ENCODE data around the gene RSPO4. TPM values are rescaled to one million over a fixed set of nuclear protein-coding genes. Genes with fewer than 3 reads are reported as not detected.

Gene RSPO4
- total and polyA plus RNA-seq, 2 experiments from 2014 or later = 2.8 to 4.5 TPM

DNA sequence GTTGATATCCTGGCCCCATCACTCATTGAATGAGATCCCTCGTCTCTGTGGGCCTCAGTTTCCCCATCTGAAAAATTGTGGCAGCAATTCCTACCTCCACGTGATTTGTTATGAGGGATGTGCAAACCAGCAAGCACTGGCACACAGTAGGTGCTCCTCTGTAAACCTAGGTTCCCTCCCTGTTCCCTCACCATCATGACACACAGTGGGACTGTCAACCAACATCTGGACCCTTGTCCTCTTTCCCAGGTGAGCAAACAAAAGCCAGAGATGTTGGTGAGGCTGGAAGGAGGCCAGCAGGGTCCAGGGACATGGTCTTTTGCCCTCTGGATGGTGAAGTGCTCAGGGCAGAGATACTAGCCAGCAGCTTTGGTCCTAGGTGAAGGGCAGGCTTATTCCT is 26.1 kb downstream of the RSPO4 start (continued):
- TF ChIP-seq, protein P1, sequence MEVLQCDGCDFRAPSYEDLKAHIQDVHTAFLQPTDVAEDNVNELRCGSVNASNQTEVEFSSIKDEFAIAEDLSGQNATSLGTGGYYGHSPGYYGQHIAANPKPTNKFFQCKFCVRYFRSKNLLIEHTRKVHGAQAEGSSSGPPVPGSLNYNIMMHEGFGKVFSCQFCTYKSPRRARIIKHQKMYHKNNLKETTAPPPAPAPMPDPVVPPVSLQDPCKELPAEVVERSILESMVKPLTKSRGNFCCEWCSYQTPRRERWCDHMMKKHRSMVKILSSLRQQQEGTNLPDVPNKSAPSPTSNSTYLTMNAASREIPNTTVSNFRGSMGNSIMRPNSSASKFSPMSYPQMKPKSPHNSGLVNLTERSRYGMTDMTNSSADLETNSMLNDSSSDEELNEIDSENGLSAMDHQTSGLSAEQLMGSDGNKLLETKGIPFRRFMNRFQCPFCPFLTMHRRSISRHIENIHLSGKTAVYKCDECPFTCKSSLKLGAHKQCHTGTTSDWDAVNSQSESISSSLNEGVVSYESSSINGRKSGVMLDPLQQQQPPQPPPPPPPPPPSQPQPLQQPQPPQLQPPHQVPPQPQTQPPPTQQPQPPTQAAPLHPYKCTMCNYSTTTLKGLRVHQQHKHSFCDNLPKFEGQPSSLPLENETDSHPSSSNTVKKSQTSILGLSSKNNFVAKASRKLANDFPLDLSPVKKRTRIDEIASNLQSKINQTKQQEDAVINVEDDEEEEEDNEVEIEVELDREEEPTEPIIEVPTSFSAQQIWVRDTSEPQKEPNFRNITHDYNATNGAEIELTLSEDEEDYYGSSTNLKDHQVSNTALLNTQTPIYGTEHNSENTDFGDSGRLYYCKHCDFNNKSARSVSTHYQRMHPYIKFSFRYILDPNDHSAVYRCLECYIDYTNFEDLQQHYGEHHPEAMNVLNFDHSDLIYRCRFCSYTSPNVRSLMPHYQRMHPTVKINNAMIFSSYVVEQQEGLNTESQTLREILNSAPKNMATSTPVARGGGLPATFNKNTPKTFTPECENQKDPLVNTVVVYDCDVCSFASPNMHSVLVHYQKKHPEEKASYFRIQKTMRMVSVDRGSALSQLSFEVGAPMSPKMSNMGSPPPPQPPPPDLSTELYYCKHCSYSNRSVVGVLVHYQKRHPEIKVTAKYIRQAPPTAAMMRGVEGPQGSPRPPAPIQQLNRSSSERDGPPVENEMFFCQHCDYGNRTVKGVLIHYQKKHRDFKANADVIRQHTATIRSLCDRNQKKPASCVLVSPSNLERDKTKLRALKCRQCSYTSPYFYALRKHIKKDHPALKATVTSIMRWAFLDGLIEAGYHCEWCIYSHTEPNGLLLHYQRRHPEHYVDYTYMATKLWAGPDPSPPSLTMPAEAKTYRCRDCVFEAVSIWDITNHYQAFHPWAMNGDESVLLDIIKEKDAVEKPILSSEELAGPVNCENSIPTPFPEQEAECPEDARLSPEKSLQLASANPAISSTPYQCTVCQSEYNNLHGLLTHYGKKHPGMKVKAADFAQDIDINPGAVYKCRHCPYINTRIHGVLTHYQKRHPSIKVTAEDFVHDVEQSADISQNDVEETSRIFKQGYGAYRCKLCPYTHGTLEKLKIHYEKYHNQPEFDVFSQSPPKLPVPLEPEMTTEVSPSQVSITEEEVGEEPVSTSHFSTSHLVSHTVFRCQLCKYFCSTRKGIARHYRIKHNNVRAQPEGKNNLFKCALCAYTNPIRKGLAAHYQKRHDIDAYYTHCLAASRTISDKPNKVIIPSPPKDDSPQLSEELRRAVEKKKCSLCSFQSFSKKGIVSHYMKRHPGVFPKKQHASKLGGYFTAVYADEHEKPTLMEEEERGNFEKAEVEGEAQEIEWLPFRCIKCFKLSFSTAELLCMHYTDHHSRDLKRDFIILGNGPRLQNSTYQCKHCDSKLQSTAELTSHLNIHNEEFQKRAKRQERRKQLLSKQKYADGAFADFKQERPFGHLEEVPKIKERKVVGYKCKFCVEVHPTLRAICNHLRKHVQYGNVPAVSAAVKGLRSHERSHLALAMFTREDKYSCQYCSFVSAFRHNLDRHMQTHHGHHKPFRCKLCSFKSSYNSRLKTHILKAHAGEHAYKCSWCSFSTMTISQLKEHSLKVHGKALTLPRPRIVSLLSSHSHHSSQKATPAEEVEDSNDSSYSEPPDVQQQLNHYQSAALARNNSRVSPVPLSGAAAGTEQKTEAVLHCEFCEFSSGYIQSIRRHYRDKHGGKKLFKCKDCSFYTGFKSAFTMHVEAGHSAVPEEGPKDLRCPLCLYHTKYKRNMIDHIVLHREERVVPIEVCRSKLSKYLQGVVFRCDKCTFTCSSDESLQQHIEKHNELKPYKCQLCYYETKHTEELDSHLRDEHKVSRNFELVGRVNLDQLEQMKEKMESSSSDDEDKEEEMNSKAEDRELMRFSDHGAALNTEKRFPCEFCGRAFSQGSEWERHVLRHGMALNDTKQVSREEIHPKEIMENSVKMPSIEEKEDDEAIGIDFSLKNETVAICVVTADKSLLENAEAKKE (CRISPR knock-in tag; IDR thresholded peaks at IDR 0.05) = no peak
- TF ChIP-seq, protein P2, sequence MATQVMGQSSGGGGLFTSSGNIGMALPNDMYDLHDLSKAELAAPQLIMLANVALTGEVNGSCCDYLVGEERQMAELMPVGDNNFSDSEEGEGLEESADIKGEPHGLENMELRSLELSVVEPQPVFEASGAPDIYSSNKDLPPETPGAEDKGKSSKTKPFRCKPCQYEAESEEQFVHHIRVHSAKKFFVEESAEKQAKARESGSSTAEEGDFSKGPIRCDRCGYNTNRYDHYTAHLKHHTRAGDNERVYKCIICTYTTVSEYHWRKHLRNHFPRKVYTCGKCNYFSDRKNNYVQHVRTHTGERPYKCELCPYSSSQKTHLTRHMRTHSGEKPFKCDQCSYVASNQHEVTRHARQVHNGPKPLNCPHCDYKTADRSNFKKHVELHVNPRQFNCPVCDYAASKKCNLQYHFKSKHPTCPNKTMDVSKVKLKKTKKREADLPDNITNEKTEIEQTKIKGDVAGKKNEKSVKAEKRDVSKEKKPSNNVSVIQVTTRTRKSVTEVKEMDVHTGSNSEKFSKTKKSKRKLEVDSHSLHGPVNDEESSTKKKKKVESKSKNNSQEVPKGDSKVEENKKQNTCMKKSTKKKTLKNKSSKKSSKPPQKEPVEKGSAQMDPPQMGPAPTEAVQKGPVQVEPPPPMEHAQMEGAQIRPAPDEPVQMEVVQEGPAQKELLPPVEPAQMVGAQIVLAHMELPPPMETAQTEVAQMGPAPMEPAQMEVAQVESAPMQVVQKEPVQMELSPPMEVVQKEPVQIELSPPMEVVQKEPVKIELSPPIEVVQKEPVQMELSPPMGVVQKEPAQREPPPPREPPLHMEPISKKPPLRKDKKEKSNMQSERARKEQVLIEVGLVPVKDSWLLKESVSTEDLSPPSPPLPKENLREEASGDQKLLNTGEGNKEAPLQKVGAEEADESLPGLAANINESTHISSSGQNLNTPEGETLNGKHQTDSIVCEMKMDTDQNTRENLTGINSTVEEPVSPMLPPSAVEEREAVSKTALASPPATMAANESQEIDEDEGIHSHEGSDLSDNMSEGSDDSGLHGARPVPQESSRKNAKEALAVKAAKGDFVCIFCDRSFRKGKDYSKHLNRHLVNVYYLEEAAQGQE (IDR thresholded peaks at IDR 0.05; ENCODE audit: unreplicated experiment) = no peak
- TF ChIP-seq, protein P3, sequence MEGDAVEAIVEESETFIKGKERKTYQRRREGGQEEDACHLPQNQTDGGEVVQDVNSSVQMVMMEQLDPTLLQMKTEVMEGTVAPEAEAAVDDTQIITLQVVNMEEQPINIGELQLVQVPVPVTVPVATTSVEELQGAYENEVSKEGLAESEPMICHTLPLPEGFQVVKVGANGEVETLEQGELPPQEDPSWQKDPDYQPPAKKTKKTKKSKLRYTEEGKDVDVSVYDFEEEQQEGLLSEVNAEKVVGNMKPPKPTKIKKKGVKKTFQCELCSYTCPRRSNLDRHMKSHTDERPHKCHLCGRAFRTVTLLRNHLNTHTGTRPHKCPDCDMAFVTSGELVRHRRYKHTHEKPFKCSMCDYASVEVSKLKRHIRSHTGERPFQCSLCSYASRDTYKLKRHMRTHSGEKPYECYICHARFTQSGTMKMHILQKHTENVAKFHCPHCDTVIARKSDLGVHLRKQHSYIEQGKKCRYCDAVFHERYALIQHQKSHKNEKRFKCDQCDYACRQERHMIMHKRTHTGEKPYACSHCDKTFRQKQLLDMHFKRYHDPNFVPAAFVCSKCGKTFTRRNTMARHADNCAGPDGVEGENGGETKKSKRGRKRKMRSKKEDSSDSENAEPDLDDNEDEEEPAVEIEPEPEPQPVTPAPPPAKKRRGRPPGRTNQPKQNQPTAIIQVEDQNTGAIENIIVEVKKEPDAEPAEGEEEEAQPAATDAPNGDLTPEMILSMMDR (conservative IDR thresholded peaks at IDR 0.05; ENCODE audit: low read depth in 2 of 2) = no peak
- TF ChIP-seq, protein P4, sequence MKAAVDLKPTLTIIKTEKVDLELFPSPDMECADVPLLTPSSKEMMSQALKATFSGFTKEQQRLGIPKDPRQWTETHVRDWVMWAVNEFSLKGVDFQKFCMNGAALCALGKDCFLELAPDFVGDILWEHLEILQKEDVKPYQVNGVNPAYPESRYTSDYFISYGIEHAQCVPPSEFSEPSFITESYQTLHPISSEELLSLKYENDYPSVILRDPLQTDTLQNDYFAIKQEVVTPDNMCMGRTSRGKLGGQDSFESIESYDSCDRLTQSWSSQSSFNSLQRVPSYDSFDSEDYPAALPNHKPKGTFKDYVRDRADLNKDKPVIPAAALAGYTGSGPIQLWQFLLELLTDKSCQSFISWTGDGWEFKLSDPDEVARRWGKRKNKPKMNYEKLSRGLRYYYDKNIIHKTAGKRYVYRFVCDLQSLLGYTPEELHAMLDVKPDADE (IDR thresholded peaks at IDR 0.05) = no peak
- TF ChIP-seq STAT1 (IDR thresholded peaks at IDR 0.05; ENCODE audit: unreplicated experiment) = no peak
- TF ChIP-seq EZH2phosphoT487 (IDR thresholded peaks at IDR 0.05; ENCODE audit: unreplicated experiment) = no peak

All from GM23338 (cell line).